Suprapubic skin (tissue), 4 donors: ENCODE data around the gene TBX10.

ENCODE experiments used
- EP300 ChIP-seq: sonication (generic); formaldehyde crosslinking; IDR thresholded peaks from one replicate; pipeline ENCODE4 v1.6.1; 2017; ENCODE audit warnings: antibody characterized with exemption
- POLR2A ChIP-seq, 2 donors: fragments of 450-650 bp; IDR thresholded peaks; one replicate each; pipeline ENCODE4 v1.6.1; 2017; ENCODE audit warnings: antibody characterized with exemption in 2 of 2, mild to moderate bottlenecking in 2 of 2, moderate library complexity in 2 of 2
- POLR2AphosphoS5 ChIP-seq, 3 donors: sonication (generic); formaldehyde crosslinking; IDR thresholded peaks; one replicate each; pipeline ENCODE4 v1.6.1; 2017; ENCODE audit warnings: antibody characterized with exemption in 3 of 3
- TF ChIP-seq, protein P1 (sequence below), 2 donors: fragments of 200-600 bp in 1 of 2; fragments of 450-650 bp in 1 of 2; sonication (generic) in 1 of 2; IDR thresholded peaks; one replicate each; pipeline ENCODE4 v1.5.1; 2016 to 2019; ENCODE audit warnings: antibody characterized with exemption in 2 of 2, mild to moderate bottlenecking in 1 of 2, moderate library complexity in 1 of 2

DNA sequence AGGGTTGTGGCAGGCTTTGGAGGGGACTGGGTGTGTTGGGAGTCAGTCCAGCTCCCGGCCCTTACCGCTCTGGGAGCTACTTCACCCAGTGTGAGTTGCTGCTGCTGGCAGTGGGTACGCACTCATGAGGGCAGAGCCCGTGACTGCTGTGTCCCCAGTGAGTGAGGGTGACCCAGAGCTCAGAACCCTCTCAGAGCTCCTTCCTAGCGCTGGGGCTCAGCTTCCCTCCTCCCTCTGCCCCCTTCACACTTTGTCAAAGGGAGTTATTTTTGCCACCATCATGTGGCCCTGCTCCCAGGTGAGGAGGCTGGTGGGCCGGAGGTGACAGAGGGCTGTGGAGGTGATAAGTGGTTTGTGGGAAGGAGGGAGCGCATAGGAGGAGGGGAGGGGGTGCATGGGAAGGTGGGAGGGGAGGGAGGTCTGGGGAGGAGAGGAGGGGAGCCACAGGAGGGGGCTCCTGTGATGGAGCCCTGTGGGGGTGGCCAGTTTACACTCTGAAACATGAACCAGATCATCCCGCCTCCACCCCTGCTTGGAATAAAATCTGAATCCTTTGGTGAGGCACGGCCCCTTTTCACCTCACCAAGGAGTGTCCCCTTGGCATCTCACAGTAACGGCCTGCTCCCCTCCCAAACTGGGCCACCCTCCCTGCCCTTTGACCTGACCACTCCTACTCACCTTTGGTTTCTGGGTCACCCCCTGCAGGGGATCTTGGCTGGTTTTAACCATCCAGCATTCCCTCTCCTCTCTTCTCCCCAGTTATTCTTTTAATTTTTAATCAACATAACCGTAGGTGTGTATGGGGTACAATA is 22.9 kb downstream of the TBX10 start:
- no peak for TF ChIP-seq POLR2AphosphoS5 (IDR thresholded peaks at IDR 0.05)
- TF ChIP-seq, protein P1, sequence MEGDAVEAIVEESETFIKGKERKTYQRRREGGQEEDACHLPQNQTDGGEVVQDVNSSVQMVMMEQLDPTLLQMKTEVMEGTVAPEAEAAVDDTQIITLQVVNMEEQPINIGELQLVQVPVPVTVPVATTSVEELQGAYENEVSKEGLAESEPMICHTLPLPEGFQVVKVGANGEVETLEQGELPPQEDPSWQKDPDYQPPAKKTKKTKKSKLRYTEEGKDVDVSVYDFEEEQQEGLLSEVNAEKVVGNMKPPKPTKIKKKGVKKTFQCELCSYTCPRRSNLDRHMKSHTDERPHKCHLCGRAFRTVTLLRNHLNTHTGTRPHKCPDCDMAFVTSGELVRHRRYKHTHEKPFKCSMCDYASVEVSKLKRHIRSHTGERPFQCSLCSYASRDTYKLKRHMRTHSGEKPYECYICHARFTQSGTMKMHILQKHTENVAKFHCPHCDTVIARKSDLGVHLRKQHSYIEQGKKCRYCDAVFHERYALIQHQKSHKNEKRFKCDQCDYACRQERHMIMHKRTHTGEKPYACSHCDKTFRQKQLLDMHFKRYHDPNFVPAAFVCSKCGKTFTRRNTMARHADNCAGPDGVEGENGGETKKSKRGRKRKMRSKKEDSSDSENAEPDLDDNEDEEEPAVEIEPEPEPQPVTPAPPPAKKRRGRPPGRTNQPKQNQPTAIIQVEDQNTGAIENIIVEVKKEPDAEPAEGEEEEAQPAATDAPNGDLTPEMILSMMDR (IDR thresholded peaks at IDR 0.05), result no peak
- no peak for TF ChIP-seq POLR2A (IDR thresholded peaks at IDR 0.05)
- TF ChIP-seq EP300, result no peak
